HCT116 (cell line): ENCODE results near the gene NSG1. TPM values are rescaled to one million over a fixed set of nuclear protein-coding genes. Genes with fewer than 3 reads are reported as not detected.

Experiments
- ATAC-seq: fragments of 200-7000 bp; cut with Tn5 transposase; 2 replicates; pipeline ENCODE4 v1.9.1; 2020; ENCODE audit warnings: mild to moderate bottlenecking, moderate library complexity
- BruUV-seq: library from RNA; stranded (reverse); fragments of 400-500 nt; replicated peaks from 2 replicates; lab custom pipeline; 2021; lab: Mats Ljungman, UMichigan
- CTCF ChIA-PET: fragments of 300-600 bp; sonication (Branson Sonifier 250); formaldehyde crosslinking; loops from one replicate; lab custom pipeline; 2021; ENCODE audit warnings: antibody characterized with exemption; lab: Charles Lee
- POLR2A ChIA-PET: fragments of 300-600, 350-600 bp; sonication (Branson Sonifier 250); formaldehyde crosslinking; loops from one replicate; lab custom pipeline; 2021; ENCODE audit warnings: antibody characterized with exemption; lab: Charles Lee
- RAD21 ChIA-PET, 2 experiments: fragments of 300-600 bp; sonication (Branson Sonifier 250); formaldehyde crosslinking; loops; one replicate each; lab custom pipeline; 2023; ENCODE audit warnings: low total read pairs in 2 of 2; ENCODE audit not compliant: uncharacterized antibody in 2 of 2, unreplicated experiment in 2 of 2, low non-redundant PET in 1 of 2; lab: Charles Lee
- DNase-seq: peaks from one replicate; pipeline ENCODE4 v3.0.0-alpha.2; 2010; ENCODE audit warnings: low read depth, low spot score
- H2AFZ ChIP-seq: fragments of 200-600 bp; shearing (Covaris generic), sonication (generic); 2 replicates; pipeline ENCODE4 v1.6.1; 2017; ENCODE audit warnings: low read depth, mixed run types, mixed read lengths, antibody characterized with exemption, low read length; ENCODE audit not compliant: poor library complexity, severe bottlenecking
- H3K27ac ChIP-seq: 2 replicates; pipeline ENCODE4 v1.5.1; 2012; ENCODE audit warnings: low read depth, low read length
- H3K27me3 ChIP-seq: fragments of 200-600 bp; sonication (generic); 2 replicates; pipeline ENCODE4 v1.6.1; 2016; ENCODE audit warnings: mixed run types, low read length, mixed read lengths; ENCODE audit not compliant: insufficient read depth
- H3K36me3 ChIP-seq, 2 experiments: fragments of 200-500 bp in 1 of 2; fragments of 200-600 bp in 1 of 2; sonication (Bioruptor generic) in 1 of 2; sonication (generic) in 1 of 2; 2 replicates each; pipeline versions ENCODE4 v1.5.1 to v1.6.1; 2014 to 2016; ENCODE audit warnings: low read length in 2 of 2, inconsistent platforms in 1 of 2, mixed read lengths in 1 of 2, mixed run types in 1 of 2; ENCODE audit not compliant: insufficient read depth in 2 of 2, control insufficient read depth in 1 of 2
- H3K4me1 ChIP-seq, 2 experiments: fragments of 200-600 bp in 1 of 2; sonication (generic) in 1 of 2; 2 replicates each; pipeline versions ENCODE4 v1.5.1 to v1.6.1; 2012 to 2017; ENCODE audit warnings: low read length in 2 of 2, inconsistent platforms in 1 of 2, mild to moderate bottlenecking in 1 of 2, mixed read lengths in 1 of 2, mixed run types in 1 of 2, moderate library complexity in 1 of 2; ENCODE audit not compliant: insufficient read depth in 2 of 2, control insufficient read depth in 1 of 2
- H3K4me2 ChIP-seq: fragments of 200-600 bp; sonication (generic); 2 replicates; pipeline ENCODE4 v1.6.1; 2017; ENCODE audit warnings: mixed run types, low read length, mixed read lengths
- H3K4me3 ChIP-seq, 2 experiments: fragments of 200-600 bp in 1 of 2; sonication (generic) in 1 of 2; replicated peaks in 1 of 2; 2 replicates each; pipeline ENCODE4 v1.5.1; 2011 to 2016; ENCODE audit warnings: low read length in 2 of 2, control low read depth in 1 of 2, low read depth in 1 of 2, mild to moderate bottlenecking in 1 of 2, mixed read lengths in 1 of 2, mixed run types in 1 of 2
- H3K79me2 ChIP-seq: fragments of 200-600 bp; sonication (generic); 2 replicates; pipeline ENCODE4 v1.6.1; 2017; ENCODE audit warnings: mild to moderate bottlenecking, mixed run types, low read length, moderate library complexity, mixed read lengths; ENCODE audit not compliant: insufficient read depth
- H3K9ac ChIP-seq: fragments of 200-600 bp; sonication (generic); 2 replicates; pipeline ENCODE4 v1.6.1; 2016; ENCODE audit warnings: low read length, mixed read lengths
- H3K9me2 ChIP-seq: fragments of 200-600 bp; sonication (generic), shearing (Covaris generic); 2 replicates; pipeline ENCODE4 v1.6.1; 2017; ENCODE audit warnings: mixed run types, mild to moderate bottlenecking, moderate library complexity; ENCODE audit not compliant: insufficient read depth
- H3K9me3 ChIP-seq, 2 experiments: fragments of 200-500 bp in 1 of 2; fragments of 200-600 bp in 1 of 2; sonication (Bioruptor generic) in 1 of 2; sonication (generic) in 1 of 2; 2 replicates each; pipeline ENCODE4 v1.6.1; 2014 to 2017; ENCODE audit warnings: low read length in 2 of 2, mixed read lengths in 2 of 2, inconsistent platforms in 1 of 2, low read depth in 1 of 2, mild to moderate bottlenecking in 1 of 2, mixed run types in 1 of 2, moderate library complexity in 1 of 2; ENCODE audit not compliant: control insufficient read depth in 1 of 2, insufficient read depth in 1 of 2
- H4K20me1 ChIP-seq: fragments of 200-600 bp; sonication (generic), shearing (Covaris generic); 2 replicates; pipeline ENCODE4 v1.6.1; 2017; ENCODE audit warnings: mixed run types, mild to moderate bottlenecking, moderate library complexity; ENCODE audit not compliant: insufficient read depth
- CBX3 ChIP-seq: IDR thresholded peaks from 2 replicates; pipeline ENCODE4 v1.6.1; 2012; ENCODE audit warnings: low read depth
- CEBPB ChIP-seq: IDR thresholded peaks from 2 replicates; pipeline ENCODE4 v1.6.1; 2012; ENCODE audit warnings: low read depth
- EGR1 ChIP-seq: IDR thresholded peaks from 2 replicates; pipeline ENCODE4 v1.6.1; 2012; ENCODE audit warnings: low read depth
- EZH2phosphoT487 ChIP-seq: fragments of 200-600 bp; IDR thresholded peaks from 2 replicates; pipeline ENCODE4 v1.6.1; 2018; ENCODE audit warnings: antibody characterized with exemption, borderline replicate concordance
- SP1 ChIP-seq: IDR thresholded peaks from 2 replicates; pipeline ENCODE4 v1.6.1; 2012; ENCODE audit warnings: low read depth
- ZBTB33 ChIP-seq: IDR thresholded peaks from 2 replicates; pipeline ENCODE4 v1.6.1; 2011; ENCODE audit warnings: mild to moderate bottlenecking, low read length, moderate library complexity; ENCODE audit not compliant: insufficient replicate concordance; ENCODE audit errors: extremely low read depth
- ZNF274 ChIP-seq: fragments of 200-500 bp; sonication (Bioruptor generic); IDR thresholded peaks from 2 replicates; pipeline ENCODE4 v1.6.1; 2014; ENCODE audit warnings: mild to moderate bottlenecking, low read depth, low read length, inconsistent platforms
- intact Hi-C: fragments of 100-400 bp; cut with micrococcal nuclease; formaldehyde crosslinking; loops from 2 replicates; pipeline ENCODE4 v1.10.0; 2022
- total RNA-seq: library from RNA; stranded (reverse); gene quantifications from one replicate; pipeline ENCODE4 v1.2.1, GENCODE V29; 2021; ENCODE audit not compliant: unreplicated experiment

The NSG1 gene
- total RNA-seq, 1 experiment from 2014 or later = 0.12 TPM

GRCh38 chr4:4364486-4365208 is 22.3 kb upstream of the NSG1 start:
- Histone ChIP-seq H3K79me2 (no peaks in the 10 kb centered on the region), H3K9me3 (no peaks in the 10 kb centered on the region)
- no peak for DNase-seq
- TF ChIP-seq SP1 (no peak), CBX3 (no peak), ZBTB33 (no peak), ZNF274 (no peak), CEBPB (no peak), EZH2phosphoT487 (no peak), EGR1 (no peak)
- TF ChIP-seq, all 23 proteins: peak for 0
- Histone ChIP-seq H3K4me3 (no peak overlapping the region), H4K20me1 (no peaks in the 10 kb centered on the region), H3K4me1 (0 out of 4 replicates have a peak, but pooled peaks cover 0 to 6% of the 10 kb centered on the region in 2 experiments), H3K27me3 (no peaks in the 10 kb centered on the region), H3K4me2 (no peak overlapping the region), H2AFZ (no peak overlapping the region), H3K27ac (no peak overlapping the region), H3K36me3 (no peaks in the 10 kb centered on the region), H3K9ac (no peak overlapping the region), H3K9me2 (no peaks in the 10 kb centered on the region)
- POLR2A ChIA-PET = no interaction called here
- CTCF ChIA-PET = no interaction called here
- intact Hi-C loops = no loop called here
- RAD21 ChIA-PET = no interaction called here
- BruUV-seq = no TSS peak
- ATAC-seq = no peak
